IPS-15b (cell line): ENCODE results near the gene CCNL1.
A peak's percentile ranks its signal among the peaks of the same experiment; 100 is the strongest.

Experiments used
- H3K27me3 ChIP-seq: one replicate; pipeline ENCODE4 v1.6.1; 2013; ENCODE audit warnings: low read length; ENCODE audit not compliant: control insufficient read depth, insufficient read depth
- H3K36me3 ChIP-seq: one replicate; pipeline ENCODE4 v1.6.1; 2013; ENCODE audit warnings: low read length; ENCODE audit not compliant: control insufficient read depth, insufficient read depth
- H3K4me1 ChIP-seq: one replicate; pipeline ENCODE4 v1.6.1; 2013; ENCODE audit warnings: mild to moderate bottlenecking, low read length; ENCODE audit not compliant: control insufficient read depth, insufficient read depth
- H3K4me3 ChIP-seq: one replicate; pipeline ENCODE4 v1.5.1; 2013; ENCODE audit warnings: low read depth, low read length
- H3K9ac ChIP-seq: one replicate; pipeline ENCODE4 v1.6.1; 2013; ENCODE audit warnings: low read depth, mild to moderate bottlenecking, low read length
- H3K9me3 ChIP-seq: one replicate; pipeline ENCODE4 v1.6.1; 2013; ENCODE audit warnings: mild to moderate bottlenecking, low read length; ENCODE audit not compliant: control insufficient read depth, insufficient read depth

Gene CCNL1

DNA sequence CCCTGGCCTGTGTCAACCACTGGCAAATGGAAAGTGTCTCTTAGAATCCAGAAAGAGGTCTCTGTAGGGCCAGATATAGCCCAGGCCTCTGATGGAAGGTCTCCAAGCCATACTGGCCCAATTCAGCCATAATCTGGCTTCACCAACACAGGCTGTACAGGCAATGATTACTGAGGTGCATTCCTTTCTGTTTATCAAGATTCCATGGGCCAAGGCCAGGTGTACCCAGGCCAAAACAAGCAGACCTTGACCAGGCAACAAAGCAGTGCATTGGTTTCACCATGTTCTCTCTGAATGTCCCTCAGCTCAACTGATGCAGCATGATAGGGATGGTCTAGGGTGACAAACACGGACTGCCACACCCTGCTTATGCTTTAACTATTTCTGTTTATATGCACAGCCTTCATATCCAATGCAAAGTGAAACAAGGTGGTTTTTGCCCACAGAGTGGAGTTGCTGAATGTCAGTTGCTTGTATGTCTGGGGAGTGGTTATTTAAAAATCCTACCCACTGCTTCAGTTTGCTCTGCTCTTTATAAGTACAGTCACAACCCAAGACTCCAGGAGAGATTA, 25.2 kb downstream of the CCNL1 start:
- Histone ChIP-seq H3K4me1 (peaks cover 7% of the 10 kb centered on the region), H3K4me3 (no peak overlapping the region), H3K9ac (no peak overlapping the region), H3K9me3 (no peaks in the 10 kb centered on the region), H3K36me3 (no peaks in the 10 kb centered on the region), H3K27me3 (no peaks in the 10 kb centered on the region)

DNA sequence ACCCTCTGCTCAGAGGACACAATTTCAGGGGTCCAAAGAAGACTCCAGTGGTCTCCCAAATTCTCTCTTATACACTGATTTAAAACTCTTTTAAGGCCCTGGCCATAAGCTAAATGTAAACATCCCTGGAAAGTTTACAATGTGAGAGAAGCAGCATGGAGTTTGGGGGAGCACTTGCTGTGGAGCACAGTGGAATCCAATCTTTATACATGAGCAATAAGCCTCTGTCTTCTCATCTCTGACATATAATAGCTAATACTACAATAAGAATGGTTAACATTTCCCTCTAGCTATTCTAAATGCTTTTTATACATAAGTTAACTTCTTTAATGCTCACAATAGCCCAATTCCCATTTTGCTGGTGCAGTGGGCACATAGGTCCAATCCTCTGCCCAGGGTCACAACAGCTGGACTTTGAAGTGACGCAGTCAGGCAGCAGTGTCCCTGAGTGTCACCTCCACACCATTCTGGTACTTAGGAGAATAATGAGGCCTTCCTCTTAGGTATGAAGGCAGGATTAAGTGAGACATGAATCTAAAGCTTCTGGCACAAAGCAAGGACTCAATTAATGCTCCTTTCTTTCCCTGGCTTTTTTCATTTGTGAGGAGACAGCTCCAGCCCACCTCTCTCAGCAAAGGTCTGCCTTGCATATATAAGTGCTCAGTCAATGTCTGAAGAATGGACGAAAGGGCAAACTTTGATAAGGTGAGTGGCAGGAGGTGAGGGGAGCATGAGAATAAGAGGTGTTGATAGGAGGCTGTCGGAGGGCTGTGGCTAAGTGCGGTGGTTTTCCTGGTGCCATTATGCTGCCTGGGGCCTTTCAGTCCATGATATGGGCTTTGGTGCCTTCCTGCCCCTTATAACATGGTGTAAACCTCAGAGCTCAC, 26.3 kb downstream of the CCNL1 start:
- peaks cover 5% of the 10 kb centered on the region for H3K27me3 ChIP-seq
- no peak overlapping the region for H3K9ac ChIP-seq
- no peak overlapping the region for H3K4me3 ChIP-seq
- no peaks in the 10 kb centered on the region for H3K36me3 ChIP-seq
- peaks cover 13% of the 10 kb centered on the region for H3K4me1 ChIP-seq
- H3K9me3 ChIP-seq: no peaks in the 10 kb centered on the region

DNA sequence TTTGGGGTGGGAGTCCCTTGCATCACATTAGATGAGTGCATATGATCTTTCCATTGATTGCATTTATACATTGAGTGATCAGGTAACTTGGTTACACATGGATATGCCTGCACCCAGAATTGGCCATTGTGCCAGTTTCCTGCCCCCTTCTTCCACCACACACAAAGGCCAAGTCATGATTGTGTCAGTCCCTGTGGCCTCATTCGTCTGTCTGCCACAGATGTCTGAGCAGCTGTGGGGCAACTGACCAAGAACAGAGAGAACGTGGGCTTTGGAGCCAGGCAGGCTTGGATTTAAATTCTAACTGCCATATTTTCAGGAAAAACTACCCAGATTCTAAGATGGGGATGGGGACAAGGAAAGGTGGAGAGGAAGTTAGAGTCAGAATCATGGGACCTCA, 27.0 kb downstream of the CCNL1 start:
- Histone ChIP-seq H3K36me3 (no peaks in the 10 kb centered on the region), H3K9me3 (no peaks in the 10 kb centered on the region), H3K4me1 (peaks cover 13% of the 10 kb centered on the region), H3K9ac (no peak overlapping the region), H3K27me3 (peaks cover 6% of the 10 kb centered on the region), H3K4me3 (no peak overlapping the region)

DNA sequence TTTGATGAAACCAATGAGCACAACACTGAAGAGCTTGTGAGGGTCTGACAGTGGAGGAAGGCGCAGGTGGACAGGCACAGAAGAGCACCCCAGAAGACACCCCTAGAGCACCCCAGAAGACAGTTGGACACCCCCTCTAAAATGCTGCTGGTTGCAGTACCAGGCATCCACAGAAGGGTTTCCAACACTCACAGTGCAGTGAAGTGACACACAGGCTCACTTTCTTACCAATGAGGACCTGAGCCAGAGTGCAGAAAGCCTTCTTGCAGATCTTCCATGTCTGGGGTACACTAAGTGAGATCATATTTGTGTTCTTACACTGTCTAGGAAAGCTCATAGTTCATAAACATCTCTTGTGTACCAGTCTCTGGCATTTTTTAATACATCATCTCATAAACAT, 27.6 kb downstream of the CCNL1 start:
- Histone ChIP-seq H3K27me3 (peaks cover 6% of the 10 kb centered on the region), H3K4me1 (peaks cover 13% of the 10 kb centered on the region), H3K4me3 (no peak overlapping the region), H3K36me3 (no peaks in the 10 kb centered on the region), H3K9me3 (no peaks in the 10 kb centered on the region), H3K9ac (no peak overlapping the region)

DNA sequence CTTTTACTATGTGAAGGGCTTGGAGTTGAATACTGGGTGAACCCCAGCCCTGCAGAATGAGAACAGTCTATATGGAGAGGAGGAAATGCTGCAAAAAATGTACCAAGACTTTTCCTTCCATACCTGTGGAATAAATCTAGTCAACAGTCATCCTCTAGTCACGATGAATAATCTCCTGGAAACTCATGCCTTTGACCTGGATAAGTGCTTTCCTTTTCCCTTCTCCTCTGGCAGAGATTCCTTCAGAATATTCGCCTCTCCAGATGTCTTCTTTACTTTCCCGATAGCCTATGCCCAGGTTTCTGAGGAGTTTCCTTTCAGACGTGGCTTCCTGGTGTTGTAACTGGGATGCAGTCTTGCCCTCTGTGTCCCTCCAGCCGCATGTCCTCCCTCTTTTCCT, 28.1 kb downstream of the CCNL1 start:
- Histone ChIP-seq H3K36me3 (no peaks in the 10 kb centered on the region), H3K4me1 (peaks cover 13% of the 10 kb centered on the region), H3K4me3 (no peak overlapping the region), H3K9ac (no peak overlapping the region), H3K27me3 (peaks cover 6% of the 10 kb centered on the region), H3K9me3 (no peaks in the 10 kb centered on the region)

DNA sequence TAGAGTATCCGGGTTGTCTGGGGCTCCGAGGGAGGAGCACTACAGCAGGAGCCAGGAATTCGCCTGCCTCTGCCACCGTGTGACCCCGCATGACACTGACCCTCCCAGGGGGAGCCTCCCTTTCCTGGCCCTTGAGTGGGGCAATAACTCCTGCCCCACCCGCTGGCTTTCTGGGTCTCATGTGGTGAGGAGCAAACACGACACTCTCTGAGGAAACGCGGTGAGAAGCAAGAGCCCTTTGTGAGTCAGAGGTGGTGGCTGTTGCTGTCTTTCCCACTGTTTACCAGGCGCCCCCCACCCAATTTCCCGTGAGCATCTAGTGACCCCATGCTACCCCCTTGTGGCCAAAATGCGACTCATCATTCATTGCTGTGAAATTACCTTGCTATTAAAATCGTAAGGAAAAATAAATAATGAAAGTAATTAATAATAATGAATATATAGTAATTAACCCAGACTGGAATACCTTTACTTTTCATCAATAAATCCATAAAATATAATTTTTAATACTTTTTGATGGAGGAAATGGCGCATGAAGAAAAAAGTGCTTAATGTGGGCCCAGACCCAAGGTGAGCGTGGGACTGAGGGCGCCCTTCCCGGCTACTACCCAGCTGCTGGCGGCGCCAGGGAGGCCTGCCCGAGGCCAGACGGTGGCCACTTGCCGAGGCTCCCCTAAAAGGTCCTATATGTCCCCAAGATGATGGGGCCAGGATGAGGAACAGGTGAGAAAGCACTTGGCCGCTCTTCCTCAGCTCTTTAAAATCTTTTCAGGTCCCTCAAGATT, 29.3 kb downstream of the CCNL1 start:
- Histone ChIP-seq H3K36me3 (no peaks in the 10 kb centered on the region), H3K9me3 (no peaks in the 10 kb centered on the region), H3K27me3 (peaks cover 6% of the 10 kb centered on the region), H3K4me1 (peaks cover 13% of the 10 kb centered on the region), H3K9ac (peak overlapping the region; percentile 47), H3K4me3 (peak overlapping the region; percentile 40)

DNA sequence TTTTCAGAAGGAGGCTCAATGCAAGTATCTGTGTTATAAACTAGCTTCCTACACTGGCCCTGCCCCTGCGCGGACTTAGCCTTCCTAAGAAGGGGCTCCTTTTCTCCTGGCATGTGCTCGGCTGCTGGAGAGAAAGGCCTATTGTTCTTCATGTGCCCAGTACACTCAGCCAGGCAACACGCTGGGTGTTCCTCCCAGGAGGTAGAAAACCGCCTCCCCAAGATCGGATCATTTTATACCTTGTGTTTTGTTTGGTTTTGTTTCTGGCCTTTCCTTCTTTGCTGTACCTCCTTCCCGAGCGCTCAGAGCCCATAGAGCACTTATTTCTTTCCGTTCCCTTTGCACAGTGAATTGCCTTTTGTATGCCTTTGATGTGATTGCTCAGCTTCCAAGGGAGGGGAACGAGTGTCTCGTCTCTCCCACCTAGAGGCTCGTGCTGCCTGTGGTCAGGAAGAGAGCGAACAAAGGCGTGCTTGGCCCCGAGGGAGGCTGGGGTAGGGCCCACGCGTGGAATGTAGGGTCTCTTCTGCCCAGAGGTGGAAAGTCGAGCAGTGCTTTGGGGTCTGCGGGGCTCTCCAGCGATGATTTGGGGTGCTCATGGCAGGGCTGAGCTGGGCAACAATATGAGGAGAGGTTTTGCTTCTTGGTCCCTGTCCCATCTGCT, 30.0 kb downstream of the CCNL1 start:
- H3K9me3 ChIP-seq: no peaks in the 10 kb centered on the region
- H3K4me3 ChIP-seq: peak overlapping the region; percentile 40
- peak overlapping the region; percentile 47 for H3K9ac ChIP-seq
- H3K36me3 ChIP-seq: no peaks in the 10 kb centered on the region
- H3K27me3 ChIP-seq: peaks cover 6% of the 10 kb centered on the region
- H3K4me1 ChIP-seq: peaks cover 13% of the 10 kb centered on the region

DNA sequence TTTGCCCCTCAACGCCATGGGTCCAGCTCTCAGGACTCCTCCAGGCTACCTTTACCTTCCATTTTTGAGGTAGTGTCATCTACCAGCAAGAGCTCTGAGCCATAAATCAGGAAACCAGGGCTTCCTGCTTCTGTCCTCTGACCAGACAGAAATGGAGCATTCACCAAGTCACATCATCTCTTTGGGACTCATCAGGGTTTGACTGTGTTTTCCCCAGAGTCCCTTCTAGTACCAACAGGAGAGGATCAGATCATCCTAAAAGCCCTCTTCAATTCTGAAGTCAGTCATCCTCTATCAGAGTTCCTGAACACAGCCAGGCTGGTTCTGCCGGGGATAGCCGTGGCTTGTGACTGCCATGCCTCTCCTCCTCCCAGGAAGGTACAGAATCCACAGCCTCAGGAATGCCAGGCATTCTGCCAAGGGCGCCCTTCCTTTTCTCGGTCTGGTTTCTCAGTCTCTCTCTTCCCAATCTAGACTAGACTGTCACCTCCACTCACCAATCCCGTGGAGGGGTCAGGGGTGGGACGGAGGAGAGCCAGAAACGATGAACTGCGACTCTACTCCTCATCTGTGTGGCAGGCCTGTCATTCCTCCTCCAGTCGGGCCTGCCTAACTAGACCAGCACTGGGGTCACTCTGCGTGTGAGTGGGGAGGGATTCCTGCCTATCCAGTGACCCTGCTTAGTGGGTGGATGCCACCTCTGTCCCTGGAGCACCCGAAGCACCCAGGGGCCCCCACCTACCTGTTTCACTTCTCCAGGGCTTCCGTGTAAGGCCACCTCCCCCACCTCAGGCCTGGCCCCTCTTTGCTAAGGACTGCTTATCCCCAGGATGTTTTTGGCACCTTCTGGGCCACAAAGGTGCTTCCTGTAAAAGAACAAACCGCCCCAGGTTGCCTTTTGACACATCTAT, 30.9 kb downstream of the CCNL1 start:
- H3K9me3 ChIP-seq: no peaks in the 10 kb centered on the region
- peaks cover 13% of the 10 kb centered on the region for H3K4me1 ChIP-seq
- H3K4me3 ChIP-seq: no peak overlapping the region
- H3K36me3 ChIP-seq: no peaks in the 10 kb centered on the region
- no peak overlapping the region for H3K9ac ChIP-seq
- peaks cover 6% of the 10 kb centered on the region for H3K27me3 ChIP-seq

DNA sequence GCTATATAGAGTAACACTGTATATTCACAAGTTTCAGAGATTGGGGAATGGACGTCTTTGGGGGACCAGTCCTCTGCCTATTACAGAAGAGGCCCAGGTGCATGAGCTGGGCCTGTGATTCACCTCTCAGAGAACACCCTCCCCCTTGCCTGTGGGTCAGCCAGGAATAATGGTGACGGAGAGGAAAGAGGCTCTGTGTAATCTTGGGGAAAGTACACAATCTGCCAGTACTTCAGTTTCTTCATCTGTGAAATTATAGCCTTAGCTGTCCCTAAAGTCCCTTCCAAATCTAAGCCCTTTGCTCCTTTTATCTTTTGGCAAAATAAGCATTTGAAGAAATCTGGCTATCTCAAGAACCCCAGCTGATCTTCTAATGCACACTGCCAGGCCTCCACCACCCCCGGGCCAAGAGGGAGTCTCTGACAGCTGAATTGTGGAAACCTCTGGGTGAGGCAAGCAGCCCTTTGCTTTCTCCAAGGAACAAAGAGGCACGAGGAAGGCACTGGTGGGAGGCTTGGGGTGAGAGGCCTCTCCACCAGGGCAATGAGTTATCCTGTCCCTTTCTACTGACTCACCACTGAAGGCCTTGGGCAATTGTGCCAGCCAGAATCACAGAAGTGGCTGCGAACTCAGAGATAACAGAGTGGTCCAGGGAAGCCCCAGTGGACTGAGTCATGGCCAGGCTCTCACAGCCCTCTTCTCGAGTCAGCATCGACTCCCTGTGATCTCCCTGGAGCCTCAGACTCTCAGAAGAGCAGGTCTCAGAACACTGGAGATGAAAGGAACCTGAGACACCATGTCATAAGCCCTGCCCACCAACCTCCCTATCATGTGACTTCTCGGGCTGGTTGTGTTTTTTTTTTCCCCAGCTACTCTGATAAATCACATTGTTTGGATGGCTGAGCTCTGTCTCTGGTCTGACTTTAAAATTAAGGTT, 31.8 kb downstream of the CCNL1 start:
- Histone ChIP-seq H3K4me3 (no peak overlapping the region), H3K36me3 (no peaks in the 10 kb centered on the region), H3K27me3 (peaks cover 6% of the 10 kb centered on the region), H3K4me1 (peaks cover 13% of the 10 kb centered on the region), H3K9ac (no peak overlapping the region), H3K9me3 (no peaks in the 10 kb centered on the region)

DNA sequence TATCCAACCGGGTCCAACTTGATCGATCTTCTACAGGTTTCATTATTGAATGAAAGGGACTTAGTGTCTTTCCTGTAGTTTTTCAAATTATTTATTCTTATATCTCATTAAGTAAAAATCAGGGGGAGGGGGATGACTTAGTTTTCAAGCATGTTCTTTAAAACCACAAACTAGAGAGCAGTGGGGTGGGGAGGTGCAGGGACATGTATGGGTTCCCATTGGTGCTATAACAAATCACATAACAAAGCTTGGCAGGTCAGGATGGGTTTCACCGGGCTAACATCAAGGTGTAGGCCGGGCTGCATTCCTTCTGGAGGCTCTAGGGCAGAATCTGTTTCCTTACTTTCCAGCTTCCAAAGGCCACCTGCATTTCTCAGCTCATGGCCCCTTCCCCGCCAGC, 32.7 kb downstream of the CCNL1 start:
- Histone ChIP-seq H3K9me3 (no peaks in the 10 kb centered on the region), H3K9ac (no peak overlapping the region), H3K4me3 (no peak overlapping the region), H3K36me3 (no peaks in the 10 kb centered on the region), H3K4me1 (peaks cover 13% of the 10 kb centered on the region), H3K27me3 (peaks cover 6% of the 10 kb centered on the region)
